Mesenteric fat pad (tissue), 1 donor: ENCODE data around the gene KRTAP10-12. TPM values are rescaled to one million over a fixed set of nuclear protein-coding genes. Genes with fewer than 3 reads are reported as not detected.
"Not testable (repeated sequence)": the region's sequence is repeated elsewhere in the genome, so short reads cannot be mapped to it uniquely, and the experiment has no call there.

ENCODE experiments used
- DNase-seq: peaks from one replicate; pipeline ENCODE4 v3.0.0-alpha.2; 2020; ENCODE audit warnings: low spot score
- long read RNA-seq: library from polyadenylated mRNA; unstranded; transcript quantifications from one replicate; pipeline ENCODE4 v2.0.0, GENCODE V29; 2020
- total RNA-seq: library from RNA; stranded (reverse); fragmentation: NEBNext Ultra II Directional; extraction: Animal tissue kit (Norgen Biotek cat#: 25700); gene quantifications from one replicate; pipeline ENCODE4 v1.2.1, GENCODE V29; 2021
- donor health status: DM: yes; HTN: yes; CAD: no.

KRTAP10-12 gene, protein sequence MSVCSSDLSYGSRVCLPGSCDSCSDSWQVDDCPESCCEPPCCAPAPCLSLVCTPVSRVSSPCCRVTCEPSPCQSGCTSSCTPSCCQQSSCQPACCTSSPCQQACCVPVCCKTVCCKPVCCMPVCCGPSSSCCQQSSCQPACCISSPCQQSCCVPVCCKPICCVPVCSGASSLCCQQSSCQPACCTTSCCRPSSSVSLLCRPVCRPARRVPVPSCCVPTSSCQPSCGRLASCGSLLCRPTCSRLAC
- total RNA-seq, result not detected
- long read RNA-seq, result 0 reads

DNA sequence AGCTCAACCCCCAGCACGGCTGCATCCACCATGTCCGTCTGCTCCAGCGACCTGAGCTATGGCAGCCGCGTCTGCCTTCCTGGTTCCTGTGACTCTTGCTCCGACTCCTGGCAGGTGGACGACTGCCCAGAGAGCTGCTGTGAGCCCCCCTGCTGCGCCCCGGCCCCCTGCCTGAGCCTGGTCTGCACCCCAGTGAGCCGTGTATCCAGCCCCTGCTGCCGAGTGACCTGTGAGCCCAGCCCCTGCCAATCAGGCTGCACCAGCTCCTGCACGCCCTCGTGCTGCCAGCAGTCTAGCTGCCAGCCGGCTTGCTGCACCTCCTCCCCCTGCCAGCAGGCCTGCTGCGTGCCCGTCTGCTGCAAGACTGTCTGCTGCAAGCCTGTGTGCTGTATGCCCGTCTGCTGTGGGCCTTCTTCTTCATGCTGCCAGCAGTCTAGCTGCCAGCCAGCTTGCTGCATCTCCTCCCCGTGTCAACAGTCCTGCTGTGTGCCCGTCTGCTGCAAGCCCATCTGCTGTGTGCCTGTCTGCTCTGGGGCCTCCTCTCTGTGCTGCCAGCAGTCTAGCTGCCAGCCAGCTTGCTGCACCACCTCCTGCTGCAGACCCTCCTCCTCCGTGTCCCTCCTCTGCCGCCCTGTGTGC lies at the start of gene KRTAP10-12:
Gene KRTAP10-12, plus strand, starts transcription at position 1 of the 639 bp plus-strand sequence. Its CDS starts 30 bp downstream, at position 31.
- peak; percentile 67 for DNase-seq

DNA sequence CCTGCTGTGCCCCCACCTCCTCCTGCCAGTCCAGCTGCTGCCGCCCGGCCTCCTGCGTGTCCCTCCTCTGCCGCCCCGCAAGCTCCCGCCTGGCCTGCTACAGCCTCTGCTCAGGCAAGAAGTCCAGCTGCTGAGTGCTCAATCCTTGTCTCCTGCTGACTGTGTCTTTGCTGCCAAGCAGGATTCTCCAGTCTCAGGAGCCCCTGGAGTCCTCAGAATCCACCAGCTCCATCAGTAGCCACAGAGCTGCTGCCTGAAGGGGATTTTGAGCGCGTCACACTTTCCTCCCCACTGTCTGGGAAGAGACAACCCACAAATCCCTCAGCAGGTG lies 49.8 kb upstream of the KRTAP10-12 start:
- no peak for DNase-seq

DNA sequence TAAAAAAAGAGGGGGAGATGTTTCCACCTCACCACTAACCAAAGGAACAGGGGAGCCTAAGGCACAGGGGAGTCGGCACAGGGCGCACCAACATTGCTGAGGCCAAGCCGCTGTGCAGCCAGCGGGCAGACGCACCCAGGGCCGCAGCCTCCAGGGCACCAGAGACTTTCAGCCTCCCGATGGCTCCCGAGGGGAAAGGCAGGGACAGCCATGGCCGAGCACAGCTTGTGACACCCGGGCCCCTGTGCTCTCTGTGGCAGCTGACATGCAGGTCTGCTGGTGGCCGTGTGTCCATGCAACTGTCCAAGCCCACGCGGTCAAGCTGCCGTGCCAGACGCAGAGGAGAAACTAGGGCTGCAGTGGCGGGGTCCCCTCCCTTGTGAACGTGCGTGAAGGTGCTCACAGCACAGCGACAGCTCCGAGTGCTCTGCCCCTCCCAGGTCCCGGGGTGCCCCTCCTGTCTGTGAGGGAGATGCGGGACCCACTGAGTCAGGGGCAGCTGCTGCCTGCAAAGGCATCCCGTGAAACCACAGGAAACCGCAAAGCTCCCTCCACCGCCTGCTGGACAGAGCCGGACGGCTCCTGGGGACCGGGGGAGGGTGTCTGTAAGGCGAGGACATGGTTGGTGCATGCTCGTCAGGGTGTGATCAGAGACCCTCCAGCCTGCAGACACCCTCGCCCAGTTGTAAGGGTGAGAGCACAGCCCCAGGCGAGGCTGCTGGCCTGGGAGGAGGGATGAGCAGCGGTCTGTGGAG lies 48.2 kb upstream of the KRTAP10-12 start:
- DNase-seq, result no peak

DNA sequence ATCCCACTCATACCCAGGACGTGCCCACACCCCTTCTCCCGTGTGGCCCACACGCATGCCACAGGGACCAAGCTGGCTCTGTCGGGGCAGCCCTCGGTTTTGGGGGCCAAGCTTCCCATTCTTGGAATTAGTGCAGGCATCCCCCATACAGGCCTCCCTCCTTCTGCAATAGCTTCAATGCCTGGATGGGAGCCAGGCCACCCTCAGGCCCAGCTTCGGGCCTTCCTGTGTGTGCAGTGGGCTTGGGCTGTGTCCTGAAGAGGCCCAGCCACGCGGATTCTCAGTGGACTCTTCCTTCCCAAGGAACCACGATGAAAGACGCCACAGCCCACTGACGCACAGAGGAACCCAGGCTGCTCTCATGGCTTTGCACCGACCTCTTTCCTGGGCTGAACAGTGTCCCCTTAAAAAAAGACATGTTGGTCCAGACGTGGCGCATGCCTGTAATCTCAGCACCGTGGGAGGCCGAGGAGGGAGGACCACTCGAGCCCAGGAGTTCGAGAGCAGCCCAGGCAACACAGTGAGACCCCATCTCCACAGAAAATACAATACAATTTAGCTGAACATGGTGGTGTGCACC lies 47.4 kb upstream of the KRTAP10-12 start:
- DNase-seq, result no peak

DNA sequence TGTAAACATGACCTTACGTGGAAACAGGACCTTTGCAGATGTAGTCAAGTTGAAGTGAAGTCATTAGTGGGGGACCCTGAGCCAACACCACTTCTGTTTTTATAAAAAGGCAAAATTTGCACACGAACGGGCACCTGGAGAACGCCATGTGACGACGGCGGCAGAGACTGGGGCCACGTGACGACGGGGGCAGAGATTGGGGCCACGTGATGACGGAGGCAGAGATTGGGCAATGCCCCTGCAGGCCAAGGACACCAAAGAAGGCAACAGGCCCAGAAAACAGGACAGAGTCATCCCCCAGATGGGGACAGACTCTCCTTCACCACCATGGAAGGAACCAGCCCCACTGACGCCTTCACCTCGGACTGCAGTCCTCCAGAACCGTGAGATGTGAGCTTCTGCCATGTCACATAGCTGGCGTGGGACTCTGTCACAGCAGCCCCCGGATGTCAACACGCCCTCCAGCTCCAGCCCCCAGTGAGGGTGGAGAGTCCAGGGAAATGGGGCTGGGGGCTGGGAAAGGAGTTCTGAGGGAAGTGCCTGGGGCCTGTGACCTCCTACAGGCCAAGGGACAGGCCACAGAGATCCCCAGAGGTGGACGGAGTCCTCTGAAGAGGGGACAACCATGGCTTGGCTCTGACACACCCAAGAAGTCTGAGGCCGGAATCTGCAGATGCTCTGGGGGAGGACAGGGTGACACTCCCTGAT lies 46.6 kb upstream of the KRTAP10-12 start:
- DNase-seq, result no peak

DNA sequence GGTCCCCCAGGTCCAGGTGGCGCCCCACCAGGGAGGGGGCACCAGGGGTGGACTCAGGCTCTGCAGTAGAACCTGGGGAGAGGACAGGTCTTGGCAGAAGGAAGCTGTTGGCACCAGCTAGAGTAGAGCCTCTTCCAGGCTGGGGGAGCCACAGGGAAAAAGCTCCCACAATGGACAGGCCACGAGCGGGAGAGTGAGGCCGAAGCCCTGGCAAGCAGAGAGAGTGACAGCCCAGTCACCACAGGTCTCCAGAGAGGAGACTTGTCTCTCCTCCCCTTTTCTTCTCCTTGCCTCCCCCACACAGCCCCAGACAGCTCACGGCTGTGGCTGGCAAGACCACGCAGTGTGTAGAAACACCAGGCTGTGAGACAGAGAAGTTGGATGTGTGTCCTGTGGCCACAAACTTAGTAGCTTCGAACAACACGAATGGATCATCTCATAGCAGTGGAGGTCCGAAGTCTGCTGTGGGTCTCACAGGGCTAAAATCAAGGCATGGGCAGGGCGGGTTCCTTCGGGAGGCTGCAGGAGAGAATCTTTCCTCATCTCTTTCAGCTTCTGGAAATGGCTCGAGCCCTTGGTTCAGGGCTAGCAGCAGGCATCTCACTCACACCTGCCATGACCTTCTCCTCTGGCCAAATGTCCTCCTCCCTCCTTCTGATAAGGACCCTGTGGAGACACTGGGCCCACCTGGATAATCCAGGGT lies 45.8 kb upstream of the KRTAP10-12 start:
- DNase-seq, result no peak

DNA sequence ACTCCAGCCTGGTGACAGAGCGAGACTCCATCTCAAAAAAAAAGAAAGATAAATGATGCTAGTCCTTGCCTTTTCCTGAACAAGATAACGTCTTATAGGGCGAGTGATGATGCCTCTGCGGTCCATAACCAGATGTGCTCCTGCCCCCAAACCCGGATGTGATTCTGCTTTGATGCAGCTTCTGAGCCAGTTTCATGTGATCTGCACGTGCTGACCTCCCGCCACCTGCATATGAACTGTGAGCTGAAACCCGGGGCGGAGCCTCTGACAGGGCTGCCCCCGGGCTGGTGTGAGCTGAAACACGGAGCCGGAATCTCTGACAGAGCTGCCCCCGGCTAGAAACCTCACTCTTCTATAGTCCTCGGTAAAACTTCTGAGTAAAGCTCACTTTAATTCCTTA lies 43.8 kb upstream of the KRTAP10-12 start:
- DNase-seq, result no peak

DNA sequence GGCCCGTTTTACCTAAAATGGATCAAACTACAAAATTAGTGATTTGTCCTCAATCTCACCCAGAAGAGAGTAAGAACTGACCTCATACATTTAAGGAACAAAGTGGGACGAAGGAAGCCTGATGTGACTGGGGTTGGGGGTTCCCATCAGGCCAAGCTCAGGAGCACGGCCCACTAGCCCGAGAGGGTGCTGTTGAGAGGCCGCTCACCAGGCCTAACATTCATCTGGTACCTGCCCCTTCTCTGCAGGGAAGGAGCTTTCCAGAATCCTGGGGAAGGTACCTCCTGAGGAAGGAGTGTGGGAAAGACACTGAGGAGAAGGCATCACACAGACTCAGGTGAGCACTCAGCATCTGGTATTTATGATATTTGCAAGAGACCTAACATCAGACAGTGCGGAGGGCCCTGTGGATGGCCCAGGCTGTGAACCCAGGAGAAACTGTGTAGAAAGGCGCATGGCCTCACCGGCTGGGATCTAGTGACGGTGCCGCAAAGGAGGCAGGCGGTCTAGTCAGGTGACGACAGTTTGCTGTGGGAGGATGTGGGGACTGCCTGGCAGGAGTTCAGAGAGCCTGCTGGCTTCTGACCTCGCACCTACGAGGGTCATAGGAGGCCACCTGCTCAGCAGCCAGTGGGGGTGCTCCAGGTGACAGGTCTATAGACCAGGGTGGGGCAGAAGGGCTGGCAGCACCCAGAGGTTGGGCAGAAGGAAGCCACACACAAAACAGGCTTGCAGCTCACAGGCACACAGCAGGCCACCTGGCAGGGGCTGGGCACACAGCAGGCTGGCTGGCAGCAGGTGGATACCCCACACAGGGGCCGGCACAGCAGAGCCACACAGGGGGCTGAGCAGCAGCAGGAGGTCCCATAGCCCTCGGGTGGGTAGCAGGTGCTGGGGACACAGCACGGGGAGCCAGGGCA lies 43.1 kb upstream of the KRTAP10-12 start:
- DNase-seq, result no peak

DNA sequence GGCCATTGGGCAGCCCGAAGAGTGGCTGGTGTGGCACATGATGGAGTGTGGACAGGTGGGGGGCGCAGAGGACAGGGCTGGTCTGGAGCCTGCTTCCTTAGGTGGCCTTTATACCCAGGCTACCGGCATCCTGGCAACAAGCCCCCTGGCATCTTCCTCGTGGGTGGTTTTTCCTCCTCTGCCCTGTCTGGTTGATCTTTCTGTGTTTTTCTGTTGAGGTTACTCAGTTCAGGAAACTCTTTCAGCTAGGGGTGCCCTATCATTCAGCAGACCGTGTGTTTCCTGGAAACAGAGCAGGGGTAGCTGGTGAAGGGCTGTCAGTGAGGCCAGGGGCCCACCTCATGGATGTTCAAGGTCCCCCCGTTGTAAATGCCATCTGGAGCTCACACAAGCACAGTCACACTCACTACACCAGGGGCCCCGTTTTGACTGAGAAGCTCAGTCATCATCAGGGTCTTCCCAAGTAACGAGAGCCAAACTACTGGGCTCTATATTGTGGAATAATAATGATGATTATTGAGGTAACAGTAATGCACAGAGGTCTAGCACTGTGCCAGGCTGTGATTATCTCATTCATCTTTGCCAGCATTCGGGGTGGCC lies 42.3 kb upstream of the KRTAP10-12 start, which contains the start of gene KRTAP12-4:
Gene KRTAP12-4, minus strand, starts transcription at position 84 of the 600 bp plus-strand sequence. Its CDS starts 45 bp downstream, at position 39.
- no peak for DNase-seq

DNA sequence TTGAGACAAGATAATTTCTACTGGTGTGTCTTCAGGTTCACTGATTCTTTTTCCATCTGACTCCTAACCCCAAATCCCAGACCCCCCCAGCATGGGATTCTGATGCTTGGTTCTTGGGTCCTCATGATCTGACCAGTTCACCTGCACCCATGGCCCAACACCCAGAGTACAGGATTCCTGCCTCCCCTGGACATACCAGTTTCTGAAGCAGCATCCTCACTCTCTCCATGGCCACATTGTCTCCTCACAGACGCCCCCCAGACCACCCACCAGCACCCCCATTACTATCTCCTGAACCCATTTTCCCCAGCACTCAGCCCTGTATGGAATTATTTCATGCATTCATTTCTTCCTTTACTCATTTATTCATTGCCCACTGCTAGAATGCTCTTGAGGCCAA lies 40.1 kb upstream of the KRTAP10-12 start:
- no peak for DNase-seq

DNA sequence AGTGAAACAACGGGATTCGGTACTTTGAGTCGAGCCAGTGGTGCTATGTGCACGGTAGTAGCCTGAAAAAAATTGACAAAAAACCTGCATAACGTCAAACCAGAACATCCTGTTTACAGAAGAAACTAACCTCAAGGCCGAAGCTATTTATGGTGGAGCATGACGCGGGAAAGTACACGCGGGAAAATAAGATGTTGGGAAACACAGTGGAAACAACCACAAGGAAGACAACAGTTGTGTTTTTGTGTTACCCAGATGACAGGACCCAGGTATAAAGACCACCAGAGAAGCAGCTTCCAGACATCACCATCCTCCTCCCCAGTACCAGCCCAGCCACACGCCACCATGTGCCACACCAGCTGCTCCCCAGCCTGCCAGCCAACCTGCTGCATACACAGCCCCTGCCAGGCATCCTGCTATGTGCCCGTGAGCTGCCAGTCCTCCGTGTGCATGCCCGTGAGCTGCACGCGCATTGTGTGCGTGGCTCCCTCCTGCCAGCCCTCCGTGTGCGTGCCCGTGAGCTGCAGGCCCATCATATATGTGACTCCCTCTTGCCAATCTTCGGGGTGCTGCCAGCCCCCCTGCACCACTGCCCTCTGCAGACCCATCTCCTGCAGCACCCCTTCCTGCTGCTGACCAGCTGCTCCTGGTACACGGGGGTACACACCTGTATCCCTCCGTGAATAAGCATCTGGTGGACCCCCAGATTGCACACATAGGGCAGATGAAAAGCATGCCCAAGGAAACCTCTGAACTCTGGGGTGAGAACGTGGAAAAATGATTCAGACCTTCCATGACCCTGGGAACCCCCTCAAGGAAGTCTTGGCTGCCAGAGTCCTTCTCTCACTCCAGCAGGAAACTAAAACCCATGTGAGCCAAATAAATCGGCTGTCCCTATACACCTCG lies 39.1 kb upstream of the KRTAP10-12 start, which contains the start of gene KRTAP12-3:
Gene KRTAP12-3, plus strand, starts transcription at position 298 of the 906 bp plus-strand sequence. Its CDS starts 48 bp downstream, at position 346.
- no peak for DNase-seq

DNA sequence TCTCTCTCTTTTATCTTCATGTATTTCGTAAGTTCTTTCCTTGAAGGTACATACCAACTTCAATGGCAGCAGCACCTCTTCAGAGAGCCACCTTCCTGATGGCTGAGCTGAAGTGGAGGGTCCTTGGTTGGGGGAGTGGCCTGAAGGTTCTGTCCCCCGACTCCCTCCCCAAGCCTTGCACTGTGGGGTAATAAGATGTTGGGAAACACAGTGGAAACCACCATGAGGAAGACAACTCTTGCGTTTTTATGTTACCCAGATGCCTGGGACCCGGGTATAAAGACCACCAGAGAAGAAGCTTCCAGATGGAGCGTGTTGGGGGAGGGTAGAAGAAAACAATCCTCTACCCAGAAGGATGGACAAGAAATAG lies 38.4 kb upstream of the KRTAP10-12 start:
- no peak for DNase-seq

DNA sequence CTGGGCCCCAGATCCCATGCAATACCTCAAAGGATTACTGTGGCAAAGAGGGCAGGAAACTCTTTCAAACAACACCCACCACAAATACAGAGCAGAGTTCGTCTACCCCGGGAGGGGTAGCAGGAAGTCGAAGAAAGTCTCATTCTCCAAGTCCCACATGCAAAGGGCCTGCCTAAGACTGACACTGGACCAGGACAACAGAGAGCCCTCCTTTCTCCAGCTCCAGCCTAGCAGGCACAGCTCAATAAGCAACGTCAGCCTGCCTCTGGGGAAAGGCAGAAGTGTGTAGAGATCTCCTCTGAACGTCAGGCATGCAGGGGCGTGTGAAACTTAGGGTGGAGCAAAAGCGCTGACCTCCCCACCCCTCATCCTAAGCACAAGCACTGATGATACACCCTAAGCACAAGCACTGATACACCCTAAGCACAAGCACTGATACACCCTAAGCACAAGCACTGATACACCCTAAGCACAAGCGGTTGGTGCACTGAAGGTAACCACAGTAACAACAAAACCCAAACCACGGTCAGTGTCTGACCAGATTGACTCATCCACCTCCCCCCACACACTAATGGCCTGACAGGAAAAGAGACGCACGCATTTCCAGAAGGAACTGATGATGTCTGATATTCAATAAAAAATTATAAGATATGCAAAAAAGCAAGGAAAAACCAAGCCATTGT lies 37.9 kb upstream of the KRTAP10-12 start:
- no peak for DNase-seq

DNA sequence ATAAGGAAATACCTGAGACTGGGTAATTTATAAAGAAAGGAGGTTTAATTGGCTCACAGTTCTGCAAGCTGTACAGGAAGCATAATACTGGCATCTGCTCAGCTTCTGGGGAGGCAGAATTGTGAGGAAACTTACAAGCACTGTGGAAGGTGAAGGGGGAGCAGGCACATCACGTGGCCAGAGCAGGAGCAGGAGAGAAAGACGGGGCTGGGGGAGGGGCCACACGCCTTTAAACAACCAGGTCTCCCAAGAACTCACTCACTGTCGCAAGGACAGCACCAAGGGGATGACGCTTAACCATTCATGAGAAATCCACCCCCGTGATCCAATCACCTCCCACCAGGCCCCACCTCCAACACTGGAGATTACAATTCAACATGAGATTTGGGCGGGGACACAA lies 35.4 kb upstream of the KRTAP10-12 start:
- not testable (repeated sequence) for DNase-seq

DNA sequence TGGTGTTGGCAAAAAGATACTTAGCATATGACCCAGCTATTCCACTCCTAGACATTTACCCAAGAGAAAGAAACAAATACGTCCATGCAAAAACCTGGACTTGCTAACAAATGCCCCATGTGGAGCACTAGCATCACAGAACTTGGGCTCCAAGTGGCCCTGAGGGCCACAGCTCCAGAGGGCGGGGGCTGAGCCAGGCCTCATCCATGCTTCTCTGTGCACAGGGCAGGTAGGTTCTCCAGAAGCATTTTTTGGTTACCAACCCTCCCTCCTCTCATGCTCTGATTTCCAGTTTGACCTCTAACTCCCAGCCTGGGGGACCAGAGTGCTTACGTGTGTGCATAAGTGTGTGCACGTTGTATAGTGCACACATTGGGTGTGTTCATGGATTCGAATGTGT lies 32.3 kb upstream of the KRTAP10-12 start:
- no peak for DNase-seq

DNA sequence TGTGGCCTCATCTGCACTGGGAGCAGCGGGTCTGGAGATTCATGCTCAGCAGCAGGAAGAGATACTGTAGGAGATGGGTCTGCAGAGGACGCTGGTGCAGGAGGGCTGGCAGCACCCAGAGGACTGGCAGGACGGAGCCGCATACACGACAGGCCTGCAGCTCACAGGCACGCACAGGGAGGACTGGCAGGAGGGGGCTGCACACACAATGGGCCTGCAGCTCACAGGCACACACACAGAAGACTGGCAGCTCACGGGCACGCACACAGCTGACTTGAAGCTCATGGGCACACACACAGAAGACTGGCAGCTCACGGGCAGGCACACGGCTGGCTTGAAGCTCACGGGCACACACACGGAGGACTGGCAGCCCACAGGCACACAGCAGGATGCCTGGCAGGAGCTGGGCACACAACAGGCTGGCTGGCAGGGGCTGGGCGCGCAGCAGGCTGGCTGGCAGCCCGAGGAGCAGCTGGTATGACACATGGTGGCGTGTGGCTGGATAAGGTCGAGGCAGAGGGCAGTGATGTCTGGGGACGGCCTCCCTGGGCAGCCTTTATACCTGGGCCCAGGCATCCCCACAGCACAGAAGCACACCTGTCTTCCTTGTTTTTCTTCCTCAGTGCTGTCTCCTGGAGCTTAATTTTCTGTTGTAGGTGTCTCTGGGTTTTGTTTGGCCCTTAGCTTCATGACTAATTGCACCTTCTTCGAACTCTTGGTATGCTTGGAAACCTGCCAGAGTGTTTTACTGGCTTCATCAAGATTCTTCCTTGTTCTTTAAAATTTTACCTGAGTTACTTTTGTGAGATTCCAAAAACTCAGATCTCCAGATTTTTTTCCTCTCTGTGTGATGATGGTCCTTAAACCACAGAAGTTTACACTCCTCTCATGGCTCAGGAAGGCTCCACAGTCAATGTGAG lies 30.3 kb upstream of the KRTAP10-12 start, which contains the start of gene KRTAP12-2:
Gene KRTAP12-2, minus strand, starts transcription at position 527 of the 920 bp plus-strand sequence. Its CDS starts 41 bp downstream, at position 486.
- no peak for DNase-seq
